ACHN (cell line): ENCODE data around the gene SPOCK3.
"Not testable (repeated sequence)": the region's sequence is repeated elsewhere in the genome, so short reads cannot be mapped to it uniquely, and the experiment has no call there.

ENCODE experiments used
- DNase-seq: peaks from one replicate; pipeline ENCODE4 v3.0.0-alpha.2; 2015
- in situ Hi-C: cut with HindIII; loops from 2 replicates; pipeline ENCODE4 v1.10.0; 2017; ENCODE audit warnings: low sequenced_read_pairs, low pct_ligation_motif_present, low pct_unique_long_range_greater_than_20kb

Gene SPOCK3

GRCh38 chr4:167234316-167234881 is at the start of gene SPOCK3:
Gene SPOCK3, minus strand, starts transcription at chr4:167234494.
- in situ Hi-C loops: no loop called here
- DNase-seq: peak; percentile 10

DNA sequence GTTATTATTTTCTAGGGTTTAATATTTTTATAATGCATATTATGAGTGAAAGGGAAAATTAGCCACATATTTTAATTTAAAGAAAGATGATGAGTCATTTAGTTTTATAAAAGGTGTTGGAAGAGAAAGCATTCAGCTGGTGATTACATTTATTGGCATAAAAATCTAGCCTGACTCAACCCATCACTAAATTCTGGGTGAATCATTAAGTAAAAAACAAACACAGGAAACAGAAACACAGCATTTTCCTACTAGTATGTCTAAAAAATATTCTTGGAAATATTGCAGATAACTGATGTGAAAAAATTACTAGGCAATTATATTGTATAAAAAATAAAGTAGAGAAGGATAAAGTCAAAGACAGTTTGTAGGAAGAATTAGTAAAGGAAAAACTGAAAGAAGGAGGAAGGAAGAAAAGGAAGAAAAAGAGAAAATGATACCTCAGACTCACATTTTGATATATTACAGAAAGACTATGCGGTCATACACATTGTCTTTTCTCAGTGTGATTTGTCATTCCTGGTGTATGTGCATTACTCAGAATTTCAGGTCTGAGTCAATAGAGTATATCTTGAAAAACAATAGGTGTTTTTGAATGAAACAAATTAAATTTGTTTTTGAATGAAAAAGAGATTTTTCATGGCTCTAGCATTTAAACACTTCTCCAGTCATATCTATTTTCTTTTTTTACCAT is 48.0 kb upstream of the SPOCK3 start:
- in situ Hi-C loops: no loop called here
- DNase-seq: no peak

GRCh38 chr4:167281545-167281944 is 47.3 kb upstream of the SPOCK3 start:
- in situ Hi-C loops, DNase-seq: not testable (repeated sequence)

DNA sequence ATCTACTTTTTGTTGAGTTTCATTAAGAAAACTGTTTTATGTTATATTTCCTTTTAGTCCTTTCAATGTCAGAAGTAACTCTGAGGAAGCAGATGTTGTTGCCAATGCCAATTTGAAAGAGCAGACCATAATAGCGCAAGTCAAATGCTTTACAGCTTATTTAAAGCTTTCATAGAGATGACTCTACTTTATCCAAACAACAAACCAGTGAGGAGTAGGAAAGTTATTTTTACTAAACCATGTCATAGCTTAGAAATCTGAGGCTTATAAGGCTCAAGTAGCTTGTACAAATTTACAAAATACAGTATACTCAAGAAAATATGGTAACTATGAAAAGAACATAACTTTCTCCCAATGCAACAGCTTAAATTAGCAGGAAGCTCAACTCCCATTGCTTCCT is 40.1 kb upstream of the SPOCK3 start:
- no peak for DNase-seq
- in situ Hi-C loops: no loop called here

DNA sequence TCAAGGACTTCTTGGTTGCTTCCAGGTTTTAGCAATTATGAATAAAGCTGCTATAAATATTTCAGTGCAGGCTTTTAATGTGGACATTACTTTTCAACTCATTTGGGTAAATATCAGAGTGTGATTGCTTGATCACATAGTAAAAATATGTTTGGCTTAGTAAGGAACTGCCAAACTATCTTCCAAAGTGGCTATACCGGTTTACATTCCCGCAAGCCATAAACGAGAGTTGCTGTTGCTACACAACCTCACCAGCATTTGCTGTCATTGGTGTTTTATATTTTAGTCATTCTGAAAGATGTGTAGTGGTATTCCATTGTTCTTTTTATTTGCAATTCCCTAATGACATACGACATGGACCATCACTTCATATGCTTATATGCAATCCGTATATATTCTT is 30.9 kb upstream of the SPOCK3 start:
- no peak for DNase-seq
- in situ Hi-C loops: no loop called here

DNA sequence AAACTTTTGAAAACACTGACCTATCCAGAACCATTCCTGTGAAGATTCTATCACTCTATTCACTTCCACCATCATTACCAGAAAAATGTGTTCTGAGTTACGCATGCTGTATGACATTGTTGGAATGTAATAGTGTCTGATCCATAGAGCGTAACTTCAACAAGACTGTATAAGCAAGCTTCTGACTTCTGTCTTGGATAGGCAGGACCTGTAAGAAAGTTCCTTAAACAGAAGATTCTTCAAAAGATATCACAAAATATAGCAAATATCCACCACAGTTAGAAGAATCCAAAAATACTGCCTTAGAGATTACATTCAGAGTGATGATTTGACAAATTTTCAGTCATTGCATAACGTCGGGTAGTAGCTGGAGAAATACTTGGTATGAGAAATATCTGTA is 14.0 kb upstream of the SPOCK3 start:
- in situ Hi-C loops: no loop called here
- DNase-seq: no peak

- in situ Hi-C loops: no loop called here
Measured at GRCh38 chr4:167239627-167240026, 5.3 kb upstream of the SPOCK3 start.

DNA sequence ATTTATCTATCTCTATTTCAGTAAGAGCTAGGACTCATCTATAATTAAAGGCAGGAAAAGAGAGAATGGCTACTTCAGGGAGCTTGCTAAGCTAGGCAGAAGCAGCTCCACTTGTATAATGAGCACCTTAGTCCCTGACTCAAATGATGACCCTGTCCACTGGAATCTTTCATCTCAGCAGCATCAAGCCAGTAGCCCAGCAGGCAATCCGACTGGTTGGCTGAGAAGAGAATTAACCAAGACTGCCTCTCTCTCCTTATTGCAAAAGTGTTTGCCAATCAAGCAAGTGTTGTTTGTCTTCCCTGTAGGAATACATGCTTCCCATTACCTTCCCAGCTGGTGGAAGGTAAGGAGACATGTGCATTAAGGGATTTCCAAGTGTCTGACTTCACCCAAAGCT is 3.9 kb upstream of the SPOCK3 start:
- no peak for DNase-seq
- in situ Hi-C loops: no loop called here

More at GRCh38 chr4:167239627-167240026, 5.3 kb upstream of the SPOCK3 start:
- no peak for DNase-seq

- no peak for DNase-seq
- in situ Hi-C loops: no loop called here
Measured at GRCh38 chr4:167233685-167234315, 494 bp downstream of the SPOCK3 start.

- DNase-seq: no peak
- in situ Hi-C loops: no loop called here
Measured at GRCh38 chr4:167232805-167233684, 1.2 kb downstream of the SPOCK3 start.

GRCh38 chr4:167230744-167231143 is 3.5 kb downstream of the SPOCK3 start:
- in situ Hi-C loops: no loop called here

DNA sequence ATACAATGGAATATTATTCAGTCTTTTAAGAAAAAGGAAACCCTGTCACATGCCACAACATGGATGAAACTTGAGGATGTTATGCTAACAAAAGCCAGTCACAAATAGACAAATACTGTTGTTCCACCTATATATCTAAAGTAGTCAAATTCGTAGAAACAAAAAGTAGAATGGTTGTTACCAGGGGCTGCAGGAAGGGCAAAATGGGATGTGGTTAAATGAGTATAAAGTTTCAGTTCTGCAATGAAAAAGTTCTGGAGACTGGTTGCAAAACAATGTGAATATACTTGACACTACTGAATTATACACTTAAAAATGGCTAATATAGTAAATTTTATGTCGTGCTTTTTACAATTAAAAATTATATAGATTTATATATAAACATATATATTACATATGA is 12.2 kb downstream of the SPOCK3 start:
- DNase-seq: no peak
- in situ Hi-C loops: no loop called here

More at GRCh38 chr4:167230744-167231143, 3.5 kb downstream of the SPOCK3 start:
- DNase-seq: no peak

DNA sequence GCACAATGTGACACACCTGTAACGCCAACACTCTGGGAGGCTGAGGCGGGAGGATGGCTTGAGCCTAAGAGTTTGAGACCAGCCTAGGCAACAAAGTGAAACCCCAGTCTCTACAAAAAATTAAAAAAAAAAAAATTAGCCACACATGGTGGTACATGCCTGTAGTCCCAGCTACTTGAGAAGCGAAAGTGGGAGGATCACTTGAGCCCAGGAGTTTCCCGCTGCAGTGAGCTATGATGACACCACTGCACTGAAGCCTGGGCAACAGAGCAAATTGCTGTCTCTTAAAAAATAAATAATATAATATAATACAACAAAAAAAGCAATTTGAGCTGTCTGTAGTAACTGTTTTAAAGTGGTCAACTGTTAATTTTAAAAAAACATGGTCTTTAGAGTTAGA is 13.2 kb downstream of the SPOCK3 start:
- in situ Hi-C loops: no loop called here
- DNase-seq: no peak

DNA sequence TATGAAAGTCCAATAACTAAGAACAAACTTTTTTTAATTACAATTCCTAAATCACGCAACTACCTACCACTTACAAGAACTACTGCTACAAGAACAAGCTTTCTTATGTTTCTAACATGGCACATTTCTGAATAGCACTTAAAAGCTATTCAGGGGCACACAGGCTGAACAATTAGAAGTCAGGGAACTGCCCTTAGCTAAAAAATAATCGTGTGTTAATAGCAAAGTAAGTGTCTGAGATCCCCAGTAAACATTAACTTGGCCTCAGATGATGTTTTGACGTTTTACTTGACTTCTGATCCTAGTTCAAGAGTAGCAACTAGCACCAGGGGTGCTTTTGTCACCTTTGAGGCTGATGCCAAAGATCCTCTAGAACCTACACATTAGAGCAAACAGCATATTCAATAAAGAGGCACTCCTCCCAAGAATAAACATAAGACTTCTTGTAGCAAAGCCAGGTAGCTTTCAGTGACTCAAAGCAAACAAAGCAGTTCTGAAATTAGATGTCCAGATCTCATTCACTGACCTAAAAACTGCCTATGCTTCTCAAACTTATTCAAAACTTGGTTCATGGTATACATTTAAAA is 16.2 kb downstream of the SPOCK3 start:
- in situ Hi-C loops: no loop called here
- no peak for DNase-seq

DNA sequence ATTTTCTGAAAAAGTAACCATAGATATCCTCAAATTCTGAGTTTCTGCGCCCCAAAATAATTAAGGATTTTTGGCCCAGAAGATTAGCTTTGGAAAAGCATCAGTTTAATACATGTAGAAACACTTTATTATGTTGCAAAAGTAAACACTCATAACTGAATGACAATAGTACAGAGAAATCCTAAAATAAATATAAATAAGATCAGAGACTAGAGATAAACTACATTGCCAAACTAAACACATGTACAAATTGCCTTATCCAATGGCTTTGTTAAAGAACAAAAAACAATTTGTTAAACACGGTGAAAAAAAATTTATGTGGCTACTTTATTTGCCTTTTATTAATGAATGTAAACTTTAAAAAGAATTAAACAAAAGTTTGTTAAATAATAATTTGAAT is 17.5 kb downstream of the SPOCK3 start:
- no peak for DNase-seq
- in situ Hi-C loops: no loop called here

- no peak for DNase-seq
Measured at GRCh38 chr4:167210166-167210565, 24.1 kb downstream of the SPOCK3 start.

GRCh38 chr4:167196344-167197012 is 37.8 kb downstream of the SPOCK3 start:
- DNase-seq: no peak
- in situ Hi-C loops: no loop called here

More at GRCh38 chr4:167210166-167210565, 24.1 kb downstream of the SPOCK3 start:
- in situ Hi-C loops: no loop called here

- no peak for DNase-seq
- in situ Hi-C loops: no loop called here
Measured at GRCh38 chr4:167190379-167190778, 43.9 kb downstream of the SPOCK3 start.
